Large intestine (tissue), 12 donors: Measurements from ENCODE around the gene BBOF1. TPM values are rescaled to one million over a fixed set of nuclear protein-coding genes. Genes with fewer than 3 reads are reported as not detected.
"Not testable (repeated sequence)": the region's sequence is repeated elsewhere in the genome, so short reads cannot be mapped to it uniquely, and the experiment has no call there.

Experiments
- DNase-seq, 2 donors: peaks; one replicate each; pipeline versions ENCODE4 v3.0.0 to v3.0.0-alpha.2; 2013
- H3K27ac ChIP-seq: one replicate; pipeline ENCODE4 v1.5.1; 2013; ENCODE audit warnings: low read length
- H3K27me3 ChIP-seq: 2 replicates; pipeline ENCODE4 v1.6.1; 2013; ENCODE audit warnings: low read length; ENCODE audit not compliant: control insufficient read depth, insufficient read depth
- H3K36me3 ChIP-seq: 2 replicates; pipeline ENCODE4 v1.6.1; 2013; ENCODE audit warnings: low read length; ENCODE audit not compliant: control insufficient read depth, insufficient read depth
- H3K4me1 ChIP-seq: one replicate; pipeline ENCODE4 v1.6.1; 2013; ENCODE audit warnings: low read length; ENCODE audit not compliant: control insufficient read depth, insufficient read depth
- H3K4me3 ChIP-seq: one replicate; pipeline ENCODE4 v1.5.1; 2013; ENCODE audit warnings: low read length
- H3K9me3 ChIP-seq: one replicate; pipeline ENCODE4 v1.6.1; 2013; ENCODE audit warnings: mild to moderate bottlenecking, low read depth, low read length, moderate library complexity; ENCODE audit not compliant: control insufficient read depth
- WGBS: methylation state at CpG from one replicate; pipeline ENCODE4 v1.1.5; 2013; ENCODE audit warnings: low lambda C conversion rate; ENCODE audit not compliant: insufficient coverage; 5-methylcytosine and 5-hydroxymethylcytosine counted together
- long read RNA-seq, 11 donors: transcript quantifications; one replicate each; lab custom pipeline, GENCODE V29; 2026
- polyA plus RNA-seq: library from polyadenylated mRNA; unstranded; fragments of 120-200 nt; gene quantifications from one replicate; pipeline ENCODE4 v1.2.1, GENCODE V29; 2013

BBOF1 gene
- polyA plus RNA-seq = 6.9 TPM
- long read RNA-seq, donor 1, partial matches to known transcripts = 0 of 8 reads
- long read RNA-seq, donor 1, other reads (novel, unspliced or antisense) = 7 of 8 reads
- long read RNA-seq, donor 2, partial matches to known transcripts = 14 of 15 reads
- long read RNA-seq, donor 2, other reads (novel, unspliced or antisense) = 0 of 15 reads
- long read RNA-seq, donor 3 = 0 reads
- long read RNA-seq, donor 4 = 0 reads
- long read RNA-seq, donor 5 = 0 reads
- long read RNA-seq, donor 6, partial matches to known transcripts = 5 of 11 reads
- long read RNA-seq, donor 6, other reads (novel, unspliced or antisense) = 6 of 11 reads
- long read RNA-seq, donor 7, partial matches to known transcripts = 7 of 7 reads
- long read RNA-seq, donor 7, other reads (novel, unspliced or antisense) = 0 of 7 reads
- long read RNA-seq, donor 8, partial matches to known transcripts = 0 of 6 reads
- long read RNA-seq, donor 8, other reads (novel, unspliced or antisense) = 6 of 6 reads
- long read RNA-seq, donor 9, partial matches to known transcripts = 0 of 2 reads
- long read RNA-seq, donor 9, other reads (novel, unspliced or antisense) = 0 of 2 reads
- long read RNA-seq, donor 10, partial matches to known transcripts = 14 of 14 reads
- long read RNA-seq, donor 10, other reads (novel, unspliced or antisense) = 0 of 14 reads
- long read RNA-seq, donor 11, partial matches to known transcripts = 7 of 16 reads
- long read RNA-seq, donor 11, other reads (novel, unspliced or antisense) = 9 of 16 reads

GRCh38 chr14:74018586-74019407, at the start of gene BBOF1, which contains the start of gene ENTPD5:
BBOF1 (plus strand) TSS chr14:74019349; CDS start chr14:74019479, 130 bp downstream.
ENTPD5 (minus strand) TSS chr14:74019288; CDS start chr14:73988102, 31,186 bp downstream.
- Histone ChIP-seq H3K27ac (peak within 1 kb of the TSS; percentile 99), H3K27me3 (no peaks in the 10 kb centered on the region), H3K36me3 (no peaks in the 10 kb centered on the region), H3K4me3 (peak within 1 kb of the TSS; percentile 85), H3K9me3 (no peaks in the 10 kb centered on the region), H3K4me1 (peaks cover 12% of the 10 kb centered on the region)
- no CpG with 5 or more reads among the region's 93 CpGs for WGBS
- DNase-seq = peak; percentile 91 to 95

- Histone ChIP-seq H3K4me3 (no peak overlapping the region), H3K36me3 (peaks cover 75% of the 10 kb centered on the region)
- WGBS = no CpG with 5 or more reads among the region's 2 CpGs
Observed at GRCh38 chr14:73973497-73973896, 45.7 kb upstream of the BBOF1 start.

GRCh38 chr14:73976125-73976524, 43.0 kb upstream of the BBOF1 start:
- no CpG with 5 or more reads among the region's 6 CpGs for WGBS
- Histone ChIP-seq H3K27me3 (no peaks in the 10 kb centered on the region), H3K4me1 (peaks cover 7% of the 10 kb centered on the region), H3K9me3 (no peaks in the 10 kb centered on the region), H3K27ac (no peak overlapping the region), H3K4me3 (no peak overlapping the region), H3K36me3 (peaks cover 57% of the 10 kb centered on the region)
- DNase-seq = peak in 1 of 2 donors; percentile 25

More at GRCh38 chr14:73973497-73973896, 45.7 kb upstream of the BBOF1 start:
- Histone ChIP-seq H3K9me3 (no peaks in the 10 kb centered on the region), H3K4me1 (peaks cover 7% of the 10 kb centered on the region), H3K27me3 (no peaks in the 10 kb centered on the region), H3K27ac (no peak overlapping the region)
- no peak for DNase-seq

GRCh38 chr14:73977896-73978295, 41.3 kb upstream of the BBOF1 start:
- no CpG with 5 or more reads among the region's 4 CpGs for WGBS

GRCh38 chr14:73988065-73988464, 31.1 kb upstream of the BBOF1 start:
- no peak overlapping the region for H3K4me3 ChIP-seq
- peaks cover 16% of the 10 kb centered on the region for H3K4me1 ChIP-seq
- H3K36me3 ChIP-seq = peaks cover 33% of the 10 kb centered on the region
- peak overlapping the region; percentile 65 for H3K27ac ChIP-seq
- no peaks in the 10 kb centered on the region for H3K9me3 ChIP-seq
- no peak for DNase-seq
- H3K27me3 ChIP-seq = no peaks in the 10 kb centered on the region
- WGBS = 67% methylated on average over 1 of the region's 3 CpGs

More at GRCh38 chr14:73977896-73978295, 41.3 kb upstream of the BBOF1 start:
- DNase-seq = peak in 1 of 2 donors; percentile 45
- no peak overlapping the region for H3K27ac ChIP-seq
- H3K36me3 ChIP-seq = peaks cover 51% of the 10 kb centered on the region
- no peak overlapping the region for H3K4me3 ChIP-seq
- H3K4me1 ChIP-seq = peaks cover 7% of the 10 kb centered on the region
- no peaks in the 10 kb centered on the region for H3K27me3 ChIP-seq
- H3K9me3 ChIP-seq = no peaks in the 10 kb centered on the region

GRCh38 chr14:73988656-73989055, 30.5 kb upstream of the BBOF1 start:
- peak overlapping the region; percentile 65 for H3K27ac ChIP-seq
- not testable (repeated sequence) for H3K4me3 ChIP-seq, H3K27me3 ChIP-seq, H3K9me3 ChIP-seq
- 30% methylated on average over 4 of the region's 7 CpGs for WGBS
- H3K36me3 ChIP-seq = peaks cover 32% of the 10 kb centered on the region
- H3K4me1 ChIP-seq = peaks cover 16% of the 10 kb centered on the region
- DNase-seq = peak in 1 of 2 donors; percentile 39

GRCh38 chr14:73991092-73991491, 28.1 kb upstream of the BBOF1 start:
- Histone ChIP-seq H3K27ac (peak overlapping the region; percentile 42), H3K4me1 (peaks cover 20% of the 10 kb centered on the region), H3K4me3 (no peak overlapping the region), H3K27me3 (no peaks in the 10 kb centered on the region), H3K9me3 (no peaks in the 10 kb centered on the region), H3K36me3 (peaks cover 22% of the 10 kb centered on the region)
- DNase-seq = peak in 1 of 2 donors; percentile 69
- WGBS = no CpG with 5 or more reads among the region's 4 CpGs

- not testable (repeated sequence) for H3K9me3 ChIP-seq, DNase-seq, H3K36me3 ChIP-seq, H3K27me3 ChIP-seq
- Histone ChIP-seq H3K4me3 (peak overlapping the region; percentile 53), H3K27ac (peak overlapping the region; percentile 86), H3K4me1 (peaks cover 46% of the 10 kb centered on the region)
- no CpG with 5 or more reads among the region's 7 CpGs for WGBS
Observed at GRCh38 chr14:73994926-73995325, 24.2 kb upstream of the BBOF1 start.

GRCh38 chr14:73995977-73996378, 23.2 kb upstream of the BBOF1 start:
- peaks cover 43% of the 10 kb centered on the region for H3K4me1 ChIP-seq
- H3K36me3 ChIP-seq = peaks cover 2% of the 10 kb centered on the region
- WGBS = 23% methylated on average over 4 of the region's 8 CpGs
- peak overlapping the region; percentile 86 for H3K27ac ChIP-seq
- no peaks in the 10 kb centered on the region for H3K9me3 ChIP-seq
- peak overlapping the region; percentile 53 for H3K4me3 ChIP-seq
- H3K27me3 ChIP-seq = no peaks in the 10 kb centered on the region
- peak; percentile 89 to 95 for DNase-seq

- Histone ChIP-seq H3K27me3 (no peaks in the 10 kb centered on the region), H3K4me3 (no peak overlapping the region), H3K27ac (peak overlapping the region; percentile 86), H3K4me1 (peaks cover 36% of the 10 kb centered on the region), H3K9me3 (no peaks in the 10 kb centered on the region), H3K36me3 (peaks cover 2% of the 10 kb centered on the region)
- DNase-seq = no peak
- 0% methylated on average over 1 of the region's 2 CpGs for WGBS
Observed at GRCh38 chr14:73996731-73997107, 22.4 kb upstream of the BBOF1 start.
